HG02884 (cell line): ENCODE data around the gene ESF1.

ENCODE experiments used
- ATAC-seq: cut with Tn5 transposase; IDR thresholded peaks from one replicate; pipeline ENCODE4 v1.9.1; 2021; ENCODE audit warnings: mild to moderate bottlenecking, moderate library complexity; ENCODE audit not compliant: unreplicated experiment

The ESF1 gene

GRCh38 chr20:13681248-13682125 is 103.2 kb downstream of the ESF1 start:
- peak; percentile 85 for ATAC-seq

- no peak for ATAC-seq
These were observed 105.8 kb downstream of the ESF1 start for GRCh38 chr20:13678944-13679343.

GRCh38 chr20:13677241-13677640 is 107.5 kb downstream of the ESF1 start:
- ATAC-seq, result no peak

GRCh38 chr20:13676682-13677081 is 108.0 kb downstream of the ESF1 start:
- ATAC-seq, result no peak

- ATAC-seq, result no peak
These were observed 112.0 kb downstream of the ESF1 start for GRCh38 chr20:13672690-13673089.

GRCh38 chr20:13671916-13672378 is 112.8 kb downstream of the ESF1 start:
- ATAC-seq, result no peak

GRCh38 chr20:13671512-13671911 is 113.2 kb downstream of the ESF1 start:
- ATAC-seq, result no peak

GRCh38 chr20:13670160-13670559 is 114.6 kb downstream of the ESF1 start:
- ATAC-seq, result no peak

GRCh38 chr20:13665709-13666395 is 118.9 kb downstream of the ESF1 start:
- no peak for ATAC-seq
